Measurements from ENCODE around the gene ZNRF2.
"Not testable (repeated sequence)": the region's sequence is repeated elsewhere in the genome, so short reads cannot be mapped to it uniquely, and the experiment has no call there.

The ZNRF2 gene

DNA sequence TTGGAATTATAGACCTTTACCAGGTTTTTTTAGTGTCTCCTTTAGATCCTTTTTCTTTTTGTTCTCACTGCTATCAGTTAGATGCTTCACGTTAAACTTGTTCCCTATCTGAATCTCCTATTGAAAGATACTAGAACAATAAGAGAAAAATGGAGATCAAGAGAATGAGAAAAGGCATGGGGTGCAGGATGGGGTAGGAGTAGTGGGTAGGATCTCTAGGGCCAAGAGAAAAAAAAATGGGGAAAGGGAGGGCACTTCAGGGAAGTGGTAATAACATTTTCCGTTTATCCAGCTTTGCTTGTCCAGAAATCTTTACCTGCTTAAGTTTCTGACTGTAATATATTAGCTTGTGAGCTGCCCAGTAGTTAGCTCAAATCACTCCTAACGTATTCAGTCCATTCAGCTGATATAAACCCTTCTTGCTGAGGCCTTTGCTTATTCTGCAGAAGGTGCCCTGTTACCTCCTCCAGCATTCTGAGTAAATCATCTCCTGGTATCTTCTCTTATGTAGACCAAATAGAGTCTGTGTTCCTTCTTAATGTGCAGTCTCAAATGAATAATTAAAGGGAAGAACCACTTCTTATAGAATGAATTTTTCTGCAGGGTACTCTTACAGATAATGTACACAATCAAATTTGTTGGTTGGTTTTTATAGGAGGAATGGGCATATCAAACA is 69.7 kb downstream of the ZNRF2 start:
- DNase-seq (ENCODE audit: low read depth in 3 of 3), result no peak

DNA sequence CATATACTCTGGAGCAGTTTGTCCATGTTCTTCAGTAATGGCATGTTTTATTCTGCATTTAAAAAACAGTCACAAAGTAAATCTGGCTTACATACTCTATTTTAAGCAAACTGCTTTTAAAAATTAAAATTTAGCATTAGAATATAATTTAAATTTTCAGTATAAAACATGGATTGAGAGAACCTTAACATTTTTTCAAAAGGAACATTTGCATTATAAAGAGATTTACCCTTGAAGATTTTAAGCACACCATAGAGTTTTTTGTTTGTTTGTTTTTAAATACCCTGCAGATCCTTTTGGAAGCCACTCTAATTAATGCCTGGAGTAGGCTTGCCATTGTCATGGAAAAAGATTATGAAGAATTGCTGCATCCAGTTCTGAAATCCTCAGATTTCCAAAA is 70.4 kb downstream of the ZNRF2 start:
- DNase-seq (ENCODE audit: low read depth in 3 of 3), result no peak

DNA sequence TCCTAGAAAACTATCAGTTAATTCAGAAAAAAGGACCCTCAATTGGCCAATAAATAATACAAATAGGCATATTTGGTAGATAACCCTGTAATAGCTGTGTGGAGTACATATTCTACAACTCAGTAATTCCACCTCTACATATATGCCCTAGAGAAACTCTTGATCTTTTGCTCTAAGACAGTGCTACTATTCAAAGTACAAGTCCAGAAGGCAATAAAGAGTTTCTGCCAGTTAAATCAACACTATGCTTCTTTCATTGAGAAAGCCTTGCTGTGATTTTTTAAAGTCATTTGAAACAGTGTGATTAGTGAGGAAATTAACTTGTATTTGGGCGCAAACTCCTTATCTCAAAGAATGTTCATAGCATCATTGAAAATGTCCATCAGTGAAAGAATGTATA is 75.6 kb downstream of the ZNRF2 start:
- no peak for DNase-seq (ENCODE audit: low read depth in 3 of 3)

DNA sequence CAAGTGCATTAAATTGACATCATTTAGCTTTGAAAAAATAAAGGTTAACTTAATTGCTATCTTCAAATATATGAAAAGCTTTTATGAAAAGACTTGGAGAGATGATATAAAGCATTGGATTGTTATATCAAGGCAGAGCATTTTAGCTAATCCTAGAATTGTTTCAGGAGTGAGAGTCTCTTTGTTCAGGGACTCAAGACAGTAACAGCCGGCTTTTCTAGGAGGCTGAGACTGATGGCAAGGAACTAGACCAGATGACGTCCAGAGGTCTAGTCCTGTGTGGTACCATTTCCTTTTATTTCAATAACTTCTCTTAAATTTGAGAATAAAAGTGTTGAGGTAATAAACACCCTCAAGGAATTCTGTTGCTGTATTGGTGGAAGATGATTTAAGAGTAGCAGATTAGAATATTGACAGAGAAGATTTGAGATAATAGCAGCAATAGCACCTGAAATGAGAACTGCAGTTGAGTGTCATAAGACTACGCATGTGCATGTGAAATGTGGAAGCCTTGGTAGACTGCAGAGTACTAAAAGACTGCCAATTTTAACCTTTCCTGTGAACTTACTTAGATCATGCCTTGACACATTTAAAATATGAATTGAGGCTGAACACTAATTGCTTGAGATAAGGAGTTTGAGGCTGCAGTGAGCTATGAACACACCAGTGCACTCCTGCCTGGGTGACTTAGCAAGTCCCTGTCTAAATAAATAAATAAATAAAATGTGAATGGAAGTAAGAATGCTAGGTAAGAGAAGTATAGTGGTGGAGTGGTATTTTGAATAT is 79.6 kb downstream of the ZNRF2 start:
- no peak for DNase-seq (ENCODE audit: low read depth in 3 of 3)

GRCh38 chr7:30364773-30365172 is 80.4 kb downstream of the ZNRF2 start:
- no peak for DNase-seq (ENCODE audit: low read depth in 3 of 3)

- no peak for DNase-seq (ENCODE audit: low read depth in 3 of 3)
Measured at GRCh38 chr7:30365621-30366020, 81.2 kb downstream of the ZNRF2 start.

DNA sequence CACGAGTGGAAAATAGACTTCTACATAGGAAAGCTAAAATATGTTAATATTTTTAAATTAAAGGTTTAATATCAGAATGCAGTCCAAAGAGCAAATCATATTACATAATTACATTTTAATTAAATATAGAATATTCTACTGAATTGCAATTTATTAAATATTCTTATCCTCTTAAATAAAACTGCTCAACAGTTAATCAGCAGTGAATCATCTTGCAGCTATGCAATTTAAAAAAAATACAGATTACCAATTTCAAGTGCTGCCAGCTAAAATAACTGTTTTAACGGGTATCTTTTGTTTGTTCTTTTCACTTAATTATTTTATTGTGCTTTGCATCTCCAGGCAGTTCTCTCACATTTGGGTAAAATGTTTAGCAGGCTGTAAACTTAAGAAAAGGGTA is 82.2 kb downstream of the ZNRF2 start:
- no peak for DNase-seq (ENCODE audit: low read depth in 3 of 3)

DNA sequence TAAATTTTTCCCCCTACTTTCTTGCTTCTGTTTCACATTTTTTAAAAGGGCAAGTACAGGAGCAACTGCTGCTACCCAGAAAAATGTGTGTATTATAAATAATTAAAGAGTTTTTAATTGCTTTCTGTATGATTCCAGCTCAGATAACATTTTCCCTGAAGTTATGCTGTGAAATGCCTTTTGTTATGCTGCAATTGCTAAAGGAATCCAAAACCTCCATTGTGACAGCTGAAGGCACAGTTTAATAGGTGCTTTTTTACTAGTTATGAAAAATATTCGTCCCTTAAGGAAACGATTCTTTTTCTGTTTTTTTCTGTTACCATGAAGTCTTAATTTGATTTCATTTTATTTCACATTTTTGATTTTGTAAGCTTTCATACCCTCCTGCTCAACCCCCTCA is 83.2 kb downstream of the ZNRF2 start:
- no peak for DNase-seq (ENCODE audit: low read depth in 3 of 3)

GRCh38 chr7:30369879-30370278 is 85.5 kb downstream of the ZNRF2 start:
- DNase-seq (ENCODE audit: low read depth in 3 of 3), result no peak

- no peak for DNase-seq (ENCODE audit: low read depth in 3 of 3)
Measured at GRCh38 chr7:30371321-30371720, 86.9 kb downstream of the ZNRF2 start.

- no peak for DNase-seq (ENCODE audit: low read depth in 3 of 3)
Measured at GRCh38 chr7:30378275-30378674, 93.9 kb downstream of the ZNRF2 start.

GRCh38 chr7:30379131-30379530 is 94.7 kb downstream of the ZNRF2 start:
- no peak for DNase-seq (ENCODE audit: low read depth in 3 of 3)

DNA sequence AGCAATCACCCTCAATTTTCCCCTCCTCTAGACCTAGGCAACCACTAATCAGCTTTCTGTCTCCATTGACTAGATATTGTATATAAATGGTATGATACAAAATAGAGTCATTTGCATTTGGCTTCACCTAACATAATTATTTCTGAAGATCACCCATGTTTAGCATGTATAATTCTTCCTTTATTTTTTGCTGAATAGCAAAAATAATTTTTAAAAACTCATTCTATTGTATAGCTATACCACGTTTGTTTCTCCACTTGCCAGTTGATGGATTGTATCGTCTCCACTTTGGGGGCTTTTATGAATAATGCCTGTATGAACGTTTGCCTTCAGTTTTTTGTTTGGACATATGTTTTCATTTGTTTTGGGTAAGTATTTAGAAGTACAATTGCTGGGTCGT is 95.3 kb downstream of the ZNRF2 start:
- DNase-seq (ENCODE audit: low read depth in 3 of 3), result no peak

DNA sequence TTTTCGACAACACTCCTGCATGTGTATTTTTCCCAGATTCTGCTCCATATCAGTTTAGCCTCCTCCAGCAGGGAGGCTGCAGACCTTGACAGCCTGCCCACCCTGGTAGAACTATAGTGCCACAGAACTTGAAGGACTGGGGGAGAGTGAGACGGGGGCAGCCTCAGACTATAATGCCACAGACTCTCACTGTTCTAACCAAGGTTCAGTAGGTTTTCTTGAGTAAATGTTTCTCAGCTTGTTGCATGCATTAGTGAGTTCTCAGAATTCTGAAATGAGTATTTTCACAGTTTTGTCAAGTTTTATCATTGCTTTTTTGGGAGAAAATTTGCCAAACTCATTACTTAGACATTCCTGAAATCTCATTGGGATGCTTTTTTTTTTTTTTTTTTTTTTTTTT is 95.9 kb downstream of the ZNRF2 start:
- DNase-seq (ENCODE audit: low read depth in 3 of 3), result no peak

DNA sequence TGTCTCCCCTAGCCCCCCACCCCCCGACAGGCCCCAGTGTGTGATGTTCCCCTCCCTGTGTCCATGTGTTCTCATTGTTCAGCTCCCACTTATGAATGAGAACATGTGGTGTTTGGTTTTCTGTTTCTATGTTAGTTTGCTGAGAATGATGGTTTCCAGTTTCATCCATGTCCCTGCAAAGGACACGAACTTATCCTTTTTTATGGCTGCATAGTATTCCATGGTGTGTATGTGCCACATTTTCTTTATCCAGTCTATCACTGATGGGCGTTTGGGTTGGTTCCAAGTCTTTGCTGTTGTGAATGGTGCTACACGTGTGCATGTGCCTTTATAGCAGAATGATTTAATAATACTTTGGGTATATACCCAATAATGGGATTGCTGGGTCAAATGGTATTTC is 96.4 kb downstream of the ZNRF2 start:
- not testable (repeated sequence) for DNase-seq (ENCODE audit: low read depth in 3 of 3)

- DNase-seq (ENCODE audit: low read depth in 3 of 3), result no peak
Measured at GRCh38 chr7:30382607-30383006, 98.2 kb downstream of the ZNRF2 start.

- no peak for DNase-seq (ENCODE audit: low read depth in 3 of 3)
Measured at GRCh38 chr7:30389791-30390190, 105.4 kb downstream of the ZNRF2 start.

- no peak for DNase-seq (ENCODE audit: low read depth in 3 of 3)
Measured at GRCh38 chr7:30390736-30391636, 106.6 kb downstream of the ZNRF2 start.

- no peak for DNase-seq (ENCODE audit: low read depth in 3 of 3)
Measured at GRCh38 chr7:30391806-30392205, 107.4 kb downstream of the ZNRF2 start.

DNA sequence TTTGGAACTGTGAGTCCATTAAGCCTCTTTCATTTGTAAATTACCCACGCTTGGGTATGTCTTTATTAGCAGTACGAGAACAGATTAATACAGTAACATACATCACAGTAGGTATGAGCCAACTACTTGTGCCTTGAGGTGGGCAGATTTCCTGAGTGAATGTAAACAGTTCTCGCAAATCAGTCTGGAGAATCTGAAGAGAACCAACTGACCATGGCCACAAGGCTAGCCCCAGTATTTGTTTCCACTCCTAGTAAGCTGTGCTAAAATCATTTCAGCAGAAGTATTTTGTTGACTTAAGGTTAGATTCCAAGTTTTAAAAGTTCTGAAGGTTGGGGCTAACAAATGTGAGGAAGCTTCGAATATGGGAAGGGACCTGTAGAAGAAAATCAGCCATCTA is 111.3 kb downstream of the ZNRF2 start:
- DNase-seq (ENCODE audit: low read depth in 3 of 3), result no peak

- DNase-seq (ENCODE audit: low read depth in 3 of 3), result no peak
Measured at GRCh38 chr7:30396389-30396788, 112.0 kb downstream of the ZNRF2 start.

DNA sequence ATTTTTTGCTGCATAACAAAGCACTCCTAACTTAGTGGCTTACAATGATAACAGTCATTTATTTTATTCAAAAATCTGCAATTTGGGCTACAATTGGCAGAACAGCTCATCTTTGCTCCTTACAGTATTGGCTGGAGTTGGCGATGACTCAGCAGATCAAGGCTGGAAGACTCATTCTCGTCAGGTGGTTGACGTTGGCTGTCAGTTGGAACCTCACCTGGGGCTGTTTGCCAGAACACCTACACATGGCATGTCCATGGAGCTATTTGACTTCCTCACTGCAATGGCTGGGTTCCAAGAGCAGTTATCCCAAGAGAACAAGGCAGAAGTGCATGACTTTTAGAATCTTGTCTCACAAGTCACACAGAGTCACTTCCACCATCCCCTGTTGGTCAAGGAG is 119.1 kb downstream of the ZNRF2 start:
- DNase-seq (ENCODE audit: low read depth in 3 of 3), result no peak

- no peak for DNase-seq (ENCODE audit: low read depth in 3 of 3)
Measured at GRCh38 chr7:30405179-30405578, 120.8 kb downstream of the ZNRF2 start.
